Measurements from ENCODE around the gene HS1BP3.

- no peak for TF ChIP-seq CTCF (IDR thresholded peaks at IDR 0.05 in 8 of 11, conservative IDR thresholded peaks at IDR 0.05 in 3 of 11)
- TF ChIP-seq POLR2A (IDR thresholded peaks at IDR 0.05): no peak
Observed at GRCh38 chr2:20645761-20646160, 5.1 kb downstream of the HS1BP3 start.

Data from spleen (tissue), 7 donors.